K562 (cell line): ENCODE data around the gene KLHL6. TPM values are rescaled to one million over a fixed set of nuclear protein-coding genes. Genes with fewer than 3 reads are reported as not detected.

Source experiments
- ATAC-seq: fragments of 200-7000 bp; cut with Tn5 transposase; 3 replicates; pipeline ENCODE4 v1.9.1; 2020; ENCODE audit warnings: moderate library complexity
- BruUV-seq: library from RNA; stranded (reverse); fragments of 400-500 nt; replicated peaks from 2 replicates; lab custom pipeline; 2021; lab: Mats Ljungman, UMichigan
- CTCF ChIA-PET: fragments of 300-600 bp; formaldehyde crosslinking; extraction: SDS; loops from one replicate; lab custom pipeline; 2021; ENCODE audit warnings: low intra/inter-chr PET ratio; lab: Yijun Ruan, JAX
- POLR2A ChIA-PET: fragments of 300-600, 350-650 bp; sonication (Branson Sonifier 250); formaldehyde crosslinking; extraction: SDS; loops from one replicate; lab custom pipeline; 2021; ENCODE audit warnings: antibody characterized with exemption, inconsistent platforms; lab: Yijun Ruan, JAX
- DNase-seq, 4 experiments: peaks; one replicate each; pipeline versions ENCODE4 v3.0.0 to v3.0.0-alpha.2; 2011 to 2018; ENCODE audit warnings: low spot score in 3 of 4, mixed read lengths in 3 of 4; ENCODE audit errors: extremely low read depth in 1 of 4
- FAIRE-seq: peaks from 2 replicates; lab custom pipeline; 2011; peaks lifted over from hg19 to GRCh38; lab: Jason Lieb, UNC
- H2AFZ ChIP-seq: 2 replicates; pipeline ENCODE4 v1.6.0; 2011; ENCODE audit warnings: low read depth, low read length, control low read depth, inconsistent platforms
- H3K27ac ChIP-seq: fragments of 200-600 bp; 3 replicates; pipeline ENCODE4 v1.8.0; 2011; ENCODE audit warnings: low read depth, mild to moderate bottlenecking, control low read depth, inconsistent platforms, low read length, moderate library complexity, mixed read lengths; ENCODE audit errors: extremely low read depth
- H3K27me3 ChIP-seq, 2 experiments: fragments of 300-600 bp in 1 of 2; 2 replicates in 1 of 2; 3 replicates in 1 of 2; pipeline versions ENCODE4 v1.6.0 to v1.8.0; 2011; ENCODE audit warnings: inconsistent platforms in 2 of 2, low read length in 2 of 2, mild to moderate bottlenecking in 1 of 2, mixed read lengths in 1 of 2, moderate library complexity in 1 of 2; ENCODE audit not compliant: control insufficient read depth in 2 of 2, insufficient read depth in 2 of 2
- H3K36me3 ChIP-seq: fragments of 300-600 bp; 3 replicates; pipeline ENCODE4 v1.8.0; 2011; ENCODE audit warnings: mild to moderate bottlenecking, low read length, inconsistent platforms; ENCODE audit not compliant: control insufficient read depth, insufficient read depth
- H3K4me1 ChIP-seq, 2 experiments: fragments of 200-600 bp in 1 of 2; replicated peaks in 1 of 2; 2 replicates in 1 of 2; 3 replicates in 1 of 2; pipeline versions ENCODE4 v1.5.1 to v1.8.0; 2011; ENCODE audit warnings: inconsistent platforms in 2 of 2, low read length in 2 of 2, mild to moderate bottlenecking in 1 of 2, mixed read lengths in 1 of 2, moderate library complexity in 1 of 2; ENCODE audit not compliant: control insufficient read depth in 2 of 2, insufficient read depth in 2 of 2
- H3K4me2 ChIP-seq: 2 replicates; pipeline ENCODE4 v1.6.1; 2011; ENCODE audit warnings: low read length, control low read depth, inconsistent platforms, mixed read lengths; ENCODE audit not compliant: insufficient read depth
- H3K4me3 ChIP-seq: fragments of 200-600 bp; sonication (generic), shearing (Covaris generic); 2 replicates; pipeline ENCODE4 v1.5.1; 2016; ENCODE audit warnings: control low read depth, inconsistent platforms
- H3K79me2 ChIP-seq: fragments of 200-600 bp; 3 replicates; pipeline ENCODE4 v1.8.0; 2011; ENCODE audit warnings: low read length, inconsistent platforms; ENCODE audit not compliant: control insufficient read depth, insufficient read depth
- H3K9ac ChIP-seq, 2 experiments: 2 replicates each; pipeline versions ENCODE4 v1.6.0 to v1.6.1; 2011; ENCODE audit warnings: low read depth in 2 of 2, low read length in 2 of 2, control low read depth in 1 of 2, inconsistent platforms in 1 of 2, mild to moderate bottlenecking in 1 of 2, mixed read lengths in 1 of 2; ENCODE audit not compliant: insufficient read depth in 1 of 2
- H3K9me1 ChIP-seq: one replicate; pipeline ENCODE4 v1.6.0; 2011; ENCODE audit warnings: inconsistent platforms, mild to moderate bottlenecking, low read length, moderate library complexity; ENCODE audit not compliant: control insufficient read depth, insufficient read depth
- H3K9me3 ChIP-seq: replicated peaks from 2 replicates; pipeline ENCODE4 v1.5.1; 2011; ENCODE audit warnings: low read depth, low read length, inconsistent platforms; ENCODE audit not compliant: control insufficient read depth, insufficient read depth
- H4K20me1 ChIP-seq: replicated peaks from 2 replicates; pipeline ENCODE4 v1.6.1; 2011; ENCODE audit warnings: low read length, inconsistent platforms, mixed read lengths; ENCODE audit not compliant: control insufficient read depth, insufficient read depth
- CREM ChIP-seq: IDR thresholded peaks from 2 replicates; pipeline ENCODE4 v1.6.1; 2014; ENCODE audit warnings: antibody characterized with exemption, low read depth
- HMG20B ChIP-seq: fragments of 250-450 bp; sonication (Bioruptor Pico); IDR thresholded peaks from 2 replicates; pipeline ENCODE4 v1.5.0; 2021; ENCODE audit warnings: mild to moderate bottlenecking
- JUNB ChIP-seq: fragments of 450-650 bp; formaldehyde crosslinking; conservative IDR thresholded peaks from 2 replicates; pipeline ENCODE4 v1.4.0; 2020; ENCODE audit warnings: mild to moderate bottlenecking
- NFXL1 ChIP-seq: fragments of 450-650 bp; formaldehyde crosslinking; IDR thresholded peaks from 2 replicates; pipeline ENCODE4 v1.4.0; 2021; ENCODE audit warnings: mild to moderate bottlenecking
- POU5F1 ChIP-seq: fragments of 150-350 bp; IDR thresholded peaks from 2 replicates; pipeline ENCODE4 v1.6.1; 2014; ENCODE audit warnings: borderline replicate concordance, low read length, low read depth, mild to moderate bottlenecking; ENCODE audit not compliant: partially characterized antibody
- SMARCE1 ChIP-seq: fragments of 450-650 bp; IDR thresholded peaks from 2 replicates; pipeline ENCODE4 v1.7.1; 2016; ENCODE audit warnings: mild to moderate bottlenecking
- YY1 ChIP-seq, 3 experiments: IDR thresholded peaks; 2 replicates each; pipeline ENCODE4 v1.6.1; 2011; ENCODE audit warnings: low read length in 2 of 3, mild to moderate bottlenecking in 2 of 3, moderate library complexity in 2 of 3, borderline replicate concordance in 1 of 3, control low read depth in 1 of 3, low read depth in 1 of 3; ENCODE audit not compliant: insufficient read depth in 3 of 3, insufficient replicate concordance in 2 of 3, control insufficient read depth in 1 of 3, insufficient read length in 1 of 3; ENCODE audit errors: extremely low read depth in 1 of 3
- ZBTB1 ChIP-seq: sonication (generic); formaldehyde crosslinking; IDR thresholded peaks from 2 replicates; pipeline ENCODE4 v1.8.1; 2023; ENCODE audit warnings: missing genetic modification reagents, low read depth, mild to moderate bottlenecking, borderline replicate concordance
- ZNF347 ChIP-seq: fragments of 450-650 bp; formaldehyde crosslinking; IDR thresholded peaks from 2 replicates; pipeline ENCODE4 v1.4.0; 2020; ENCODE audit warnings: low read depth, mild to moderate bottlenecking, moderate library complexity
- ZNF384 ChIP-seq: IDR thresholded peaks from 2 replicates; pipeline ENCODE4 v1.6.1; 2012; ENCODE audit warnings: low read depth, low read length, improper control_type of control experiment
- ZZZ3 ChIP-seq: fragments of 450-650 bp; IDR thresholded peaks from 2 replicates; pipeline ENCODE4 v1.6.1; 2016; ENCODE audit warnings: antibody characterized with exemption, mild to moderate bottlenecking, moderate library complexity
- WGBS: fragments of 100-300 bp; shearing (Covaris generic); methylation state at CpG from one replicate; pipeline ENCODE4 v1.1.6; 2016; ENCODE audit warnings: low coverage, mixed read lengths; ENCODE audit not compliant: insufficient coverage; ENCODE audit errors: missing lambda C conversion rate; 5-methylcytosine and 5-hydroxymethylcytosine counted together
- in situ Hi-C: fragments of 300-500 bp; cut with MboI; formaldehyde crosslinking; loops from 4 replicates; pipeline ENCODE4 v1.15.0; 2018; ENCODE audit warnings: inconsistent platforms, mixed read lengths
- intact Hi-C: fragments of 100-400 bp; cut with micrococcal nuclease; formaldehyde crosslinking; loops from 2 replicates; pipeline ENCODE4 v1.14.2; 2022
- polyA plus RNA-seq, 8 experiments: library from polyadenylated mRNA; depleted of rRNA in 4 of 8; stranded (reverse) in 5 of 8; unstranded in 3 of 8; fragments of >200 nt; fragmentation: Nextera tagmentation in 2 of 8; fragmentation: Illumina TruSeq in 1 of 8; extraction: Ambion mirVana in 2 of 8; extraction: Trizol in 1 of 8; gene quantifications; 2 replicates each; pipeline versions ENCODE4 v1.2.1 to v1.2.3, GENCODE V29; 2011 to 2014; ENCODE audit warnings: inconsistent platforms in 1 of 8, missing spikeins in 1 of 8
- total RNA-seq, 7 experiments: library from RNA; depleted of rRNA in 6 of 7; stranded (reverse); fragments of >200 nt in 6 of 7; fragmentation: Illumina TruSeq in 2 of 7; extraction: Trizol in 2 of 7; gene quantifications; 2 replicates each; pipeline versions ENCODE4 v1.2.1 to v1.2.3, GENCODE V29; 2011 to 2021; ENCODE audit warnings: low replicate concordance in 1 of 7
- TF ChIP-seq, protein P1 (sequence below): fragments of 250-450 bp; sonication (Bioruptor Pico); IDR thresholded peaks from 2 replicates; pipeline ENCODE4 v1.5.0; 2021; ENCODE audit warnings: mild to moderate bottlenecking, borderline replicate concordance

The KLHL6 gene
- total and polyA plus RNA-seq, 9 of the 15 experiments (the other 6 are each of a cell fraction or from before 2014, with no cell fraction given) = 0.18 to 2.1 (median 1.4) TPM

DNA sequence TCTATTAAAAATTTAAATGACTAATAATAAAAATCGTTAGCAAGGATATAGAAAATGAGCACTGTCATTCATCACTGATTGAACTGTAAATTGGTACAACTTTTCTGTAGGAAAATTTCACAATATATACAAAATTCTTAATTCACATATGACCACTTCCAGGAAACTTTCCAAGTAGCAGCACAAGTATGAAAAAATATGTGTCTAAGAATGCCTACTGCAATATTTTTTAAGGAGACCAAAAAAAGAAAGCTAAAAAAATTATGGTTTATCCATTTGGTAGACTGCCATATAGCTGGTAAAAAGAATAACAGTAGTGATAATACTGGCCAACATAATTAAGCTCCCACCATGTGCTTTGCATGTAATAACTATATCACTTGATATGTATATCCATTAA lies 59.2 kb downstream of the KLHL6 start:
- Histone ChIP-seq H3K4me3 (no peak overlapping the region), H4K20me1 (no peaks in the 10 kb centered on the region), H3K9ac (no peak overlapping the region), H3K4me2 (no peak overlapping the region), H2AFZ (no peak overlapping the region), H3K4me1 (peaks cover 4 to 5% of the 10 kb centered on the region in 2 experiments; a peak in 4 of 5 replicates), H3K27me3 (no peaks in the 10 kb centered on the region), H3K36me3 (no peaks in the 10 kb centered on the region), H3K79me2 (no peaks in the 10 kb centered on the region), H3K9me3 (no peaks in the 10 kb centered on the region; the same call in 1 of the 2 replicates), H3K9me1 (no peaks in the 10 kb centered on the region), H3K27ac (no peak overlapping the region)
- FAIRE-seq = no peak
- in situ Hi-C loops = no loop called here
- POLR2A ChIA-PET = no interaction called here
- CTCF ChIA-PET = no interaction called here
- no peak for ATAC-seq
- TF ChIP-seq POU5F1 = no peak
- no peak for TF ChIP-seq SMARCE1
- TF ChIP-seq ZZZ3 = no peak
- TF ChIP-seq CREM = no peak
- TF ChIP-seq YY1 (IDR thresholded peaks at IDR 0.05; ENCODE audit: borderline replicate concordance in 1 of 3, control insufficient read depth in 1 of 3, extremely low read depth in 1 of 3, insufficient read depth in 3 of 3, insufficient read length in 1 of 3, insufficient replicate concordance in 2 of 3, low read depth in 1 of 3, low read length in 2 of 3) = no peak
- TF ChIP-seq ZNF384 = no peak
- TF ChIP-seq NFXL1 = no peak
- TF ChIP-seq HMG20B (CRISPR knock-in tag) = no peak
- TF ChIP-seq ZNF347 (CRISPR knock-in tag) = no peak
- TF ChIP-seq, protein P1, sequence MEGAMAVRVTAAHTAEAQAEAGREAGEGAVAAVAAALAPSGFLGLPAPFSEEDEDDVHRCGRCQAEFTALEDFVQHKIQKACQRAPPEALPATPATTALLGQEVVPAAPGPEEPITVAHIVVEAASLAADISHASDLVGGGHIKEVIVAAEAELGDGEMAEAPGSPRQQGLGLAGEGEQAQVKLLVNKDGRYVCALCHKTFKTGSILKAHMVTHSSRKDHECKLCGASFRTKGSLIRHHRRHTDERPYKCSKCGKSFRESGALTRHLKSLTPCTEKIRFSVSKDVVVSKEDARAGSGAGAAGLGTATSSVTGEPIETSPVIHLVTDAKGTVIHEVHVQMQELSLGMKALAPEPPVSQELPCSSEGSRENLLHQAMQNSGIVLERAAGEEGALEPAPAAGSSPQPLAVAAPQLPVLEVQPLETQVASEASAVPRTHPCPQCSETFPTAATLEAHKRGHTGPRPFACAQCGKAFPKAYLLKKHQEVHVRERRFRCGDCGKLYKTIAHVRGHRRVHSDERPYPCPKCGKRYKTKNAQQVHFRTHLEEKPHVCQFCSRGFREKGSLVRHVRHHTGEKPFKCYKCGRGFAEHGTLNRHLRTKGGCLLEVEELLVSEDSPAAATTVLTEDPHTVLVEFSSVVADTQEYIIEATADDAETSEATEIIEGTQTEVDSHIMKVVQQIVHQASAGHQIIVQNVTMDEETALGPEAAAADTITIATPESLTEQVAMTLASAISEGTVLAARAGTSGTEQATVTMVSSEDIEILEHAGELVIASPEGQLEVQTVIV (CRISPR knock-in tag) = no peak
- TF ChIP-seq ZBTB1 (CRISPR knock-in tag) = no peak
- no peak for TF ChIP-seq JUNB (CRISPR knock-in tag)
- WGBS = 0% methylated on average over 1 of the region's 1 CpG
- DNase-seq = no peak
- intact Hi-C loops = no loop called here
- BruUV-seq = no TSS peak
